Measurements from ENCODE around the gene BCL2L2. TPM values are rescaled to one million over a fixed set of nuclear protein-coding genes. Genes with fewer than 3 reads are reported as not detected.

The BCL2L2 gene
- total RNA-seq, 4 donors from 2014 or later = 16.7 to 57.6 (median 21.4) TPM

- Histone ChIP-seq H3K4me1 (no peaks in the 10 kb centered on the region), H3K27me3 (no peaks in the 10 kb centered on the region), H3K36me3 (no peaks in the 10 kb centered on the region), H3K4me3 (no peak overlapping the region), H3K27ac (no peak overlapping the region), H3K9me3 (no peaks in the 10 kb centered on the region)
- no peak for DNase-seq
- TF ChIP-seq POLR2A (IDR thresholded peaks at IDR 0.05) (no peak), CTCF (IDR thresholded peaks at IDR 0.05) (no peak)
- intact Hi-C loops (cut with DNase I; ENCODE audit: low total_unique reads) = no loop called here
Measured at GRCh38 chr14:23358042-23358441, 51.4 kb downstream of the BCL2L2 start.

GRCh38 chr14:23358553-23359166 is 52.0 kb downstream of the BCL2L2 start:
- H3K9me3 ChIP-seq = no peaks in the 10 kb centered on the region
- no peak for DNase-seq
- no peak overlapping the region for H3K4me3 ChIP-seq
- H3K36me3 ChIP-seq = no peaks in the 10 kb centered on the region
- TF ChIP-seq POLR2A (IDR thresholded peaks at IDR 0.05) (no peak), CTCF (IDR thresholded peaks at IDR 0.05) (no peak)
- H3K4me1 ChIP-seq = peaks cover 0 to 4% of the 10 kb centered on the region in 2 donors
- H3K27ac ChIP-seq = no peak overlapping the region
- intact Hi-C loops (cut with DNase I; ENCODE audit: low total_unique reads) = no loop called here
- H3K27me3 ChIP-seq = no peaks in the 10 kb centered on the region

GRCh38 chr14:23359167-23359626 is 52.6 kb downstream of the BCL2L2 start:
- Histone ChIP-seq H3K27me3 (no peaks in the 10 kb centered on the region), H3K27ac (no peak overlapping the region), H3K36me3 (no peaks in the 10 kb centered on the region), H3K4me3 (no peak overlapping the region), H3K4me1 (peaks cover 0 to 7% of the 10 kb centered on the region in 2 donors), H3K9me3 (no peaks in the 10 kb centered on the region)
- TF ChIP-seq POLR2A (IDR thresholded peaks at IDR 0.05) (no peak), CTCF (IDR thresholded peaks at IDR 0.05) (no peak)
- no peak for DNase-seq
- intact Hi-C loops (cut with DNase I; ENCODE audit: low total_unique reads) = no loop called here

- H3K4me1 ChIP-seq = peaks cover 0 to 7% of the 10 kb centered on the region in 2 donors
- no peak for DNase-seq
- TF ChIP-seq POLR2A (IDR thresholded peaks at IDR 0.05) = no peak
- no peak for TF ChIP-seq CTCF (IDR thresholded peaks at IDR 0.05)
- H3K27me3 ChIP-seq = no peaks in the 10 kb centered on the region
- H3K9me3 ChIP-seq = no peaks in the 10 kb centered on the region
- H3K4me3 ChIP-seq = no peak overlapping the region
- intact Hi-C loops (cut with DNase I; ENCODE audit: low total_unique reads) = no loop called here
- peak overlapping the region in 1 of 2 donors; percentile 31 for H3K27ac ChIP-seq
- no peaks in the 10 kb centered on the region for H3K36me3 ChIP-seq
Measured at GRCh38 chr14:23359722-23360447, 53.3 kb downstream of the BCL2L2 start.

GRCh38 chr14:23360496-23360895 is 53.9 kb downstream of the BCL2L2 start:
- no peaks in the 10 kb centered on the region for H3K27me3 ChIP-seq
- H3K9me3 ChIP-seq = no peaks in the 10 kb centered on the region
- peaks cover 0 to 7% of the 10 kb centered on the region in 2 donors for H3K4me1 ChIP-seq
- H3K4me3 ChIP-seq = no peak overlapping the region
- H3K36me3 ChIP-seq = no peaks in the 10 kb centered on the region
- intact Hi-C loops (cut with DNase I; ENCODE audit: low total_unique reads) = no loop called here
- TF ChIP-seq POLR2A (IDR thresholded peaks at IDR 0.05) (no peak), CTCF (IDR thresholded peaks at IDR 0.05) (no peak)
- peak overlapping the region in 1 of 2 donors; percentile 31 for H3K27ac ChIP-seq
- DNase-seq = no peak

Measured in uterus (tissue), 4 donors.